Measurements from ENCODE around the gene MRPL34.
"Not testable (repeated sequence)": the region's sequence is repeated elsewhere in the genome, so short reads cannot be mapped to it uniquely, and the experiment has no call there.

Gene MRPL34

DNA sequence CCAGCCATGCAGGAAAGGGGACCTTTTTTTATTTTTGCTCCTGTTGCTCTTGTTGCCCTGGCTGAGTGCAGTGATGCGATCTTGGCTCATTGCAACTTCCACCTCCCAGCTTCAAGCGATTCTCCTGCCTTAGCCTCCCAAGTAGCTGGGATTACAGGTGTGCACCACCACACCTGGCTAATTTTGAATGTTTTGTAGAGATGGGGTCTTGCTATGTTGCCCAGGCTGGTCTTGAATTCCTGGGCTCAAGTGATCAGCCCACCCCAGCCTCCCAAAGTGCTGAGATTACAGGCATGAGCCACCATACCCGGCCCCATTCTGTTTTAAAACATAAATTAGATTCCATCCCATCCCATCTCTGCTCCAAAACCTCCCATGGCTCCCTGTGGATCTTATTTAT lies 30.8 kb upstream of the MRPL34 start:
- POLR2A ChIA-PET; H3K27ac ChIP-seq (ENCODE audit: insufficient read depth in 1 of 2, low read depth in 1 of 2, low read length in 2 of 2, poor library complexity in 1 of 2, severe bottlenecking in 2 of 2); H3K4me3 ChIP-seq (ENCODE audit: control insufficient read depth in 1 of 7, extremely low read depth in 1 of 7, insufficient read depth in 4 of 7, low read depth in 2 of 7, low read length in 6 of 7); H3K9me3 ChIP-seq (ENCODE audit: control extremely low read depth in 1 of 5, control insufficient read depth in 4 of 5, insufficient read depth in 2 of 5, low read depth in 1 of 5, low read length in 4 of 5); DNase-seq; H3K4me1 ChIP-seq (ENCODE audit: control extremely low read depth in 1 of 4, control insufficient read depth in 4 of 4, insufficient read depth in 4 of 4, low read length in 3 of 4); H3K27me3 ChIP-seq (replicated peaks in 2 of 5; ENCODE audit: control insufficient read depth in 4 of 5, insufficient read depth in 5 of 5, low read length in 4 of 5); CTCF ChIA-PET: not testable (repeated sequence)
- WGBS (ENCODE audit: insufficient coverage), result 100% methylated on average over 2 of the region's 3 CpGs
- H3K36me3 ChIP-seq (ENCODE audit: control insufficient read depth in 4 of 4, insufficient read depth in 4 of 4, low read length in 3 of 4), result peaks cover 20 to 63% (median 45%) of the 10 kb centered on the region in 4 experiments

DNA sequence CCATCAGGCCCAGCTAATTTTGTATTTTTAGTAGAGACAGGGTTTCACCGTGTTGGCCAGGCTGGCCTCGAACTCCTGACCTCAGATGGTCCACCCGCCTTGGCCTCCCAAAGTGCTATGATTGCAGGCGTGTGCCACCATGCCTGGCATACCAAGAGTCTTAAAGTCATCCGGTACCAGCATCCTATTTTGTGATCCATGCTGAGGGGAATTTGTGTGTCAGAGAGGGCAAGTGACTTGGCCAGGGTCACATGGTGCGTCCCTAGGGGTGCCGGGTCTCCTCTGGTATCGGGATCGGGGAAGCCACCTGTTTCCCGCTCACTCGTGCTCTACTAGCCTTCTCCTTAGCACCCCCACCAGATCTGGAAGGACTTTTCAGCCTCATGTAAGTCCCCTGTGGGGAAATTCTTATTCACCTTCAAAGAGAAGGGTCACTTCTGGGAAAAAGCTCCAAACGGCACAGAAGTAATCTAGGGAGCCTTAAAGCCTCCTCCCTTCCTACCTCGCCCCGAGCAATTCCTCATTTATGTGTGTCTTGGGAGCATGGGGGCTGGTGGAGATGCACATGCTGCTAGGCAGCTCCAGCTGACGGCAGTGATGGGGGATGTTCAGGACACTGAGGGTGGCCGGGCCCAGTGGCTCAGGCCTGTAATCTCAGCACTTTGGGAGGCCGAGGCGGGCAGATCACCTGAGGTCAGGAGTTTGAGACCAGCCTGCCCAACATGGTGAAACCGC lies 30.1 kb upstream of the MRPL34 start:
- POLR2A ChIA-PET, result no interaction called here
- 100% methylated on average over 15 of the region's 19 CpGs for WGBS (ENCODE audit: insufficient coverage)
- Histone ChIP-seq H3K27ac (ENCODE audit: insufficient read depth in 1 of 2, low read depth in 1 of 2, low read length in 2 of 2, poor library complexity in 1 of 2, severe bottlenecking in 2 of 2) (no peak overlapping the region), H3K36me3 (ENCODE audit: control insufficient read depth in 4 of 4, insufficient read depth in 4 of 4, low read length in 3 of 4) (peaks cover 20 to 58% (median 44%) of the 10 kb centered on the region in 4 experiments), H3K4me1 (ENCODE audit: control extremely low read depth in 1 of 4, control insufficient read depth in 4 of 4, insufficient read depth in 4 of 4, low read length in 3 of 4) (no peaks in the 10 kb centered on the region), H3K27me3 (replicated peaks in 2 of 5; ENCODE audit: control insufficient read depth in 4 of 5, insufficient read depth in 5 of 5, low read length in 4 of 5) (no peaks in the 10 kb centered on the region), H3K4me3 (ENCODE audit: control insufficient read depth in 1 of 7, extremely low read depth in 1 of 7, insufficient read depth in 4 of 7, low read depth in 2 of 7, low read length in 6 of 7) (no peak overlapping the region), H3K9me3 (ENCODE audit: control extremely low read depth in 1 of 5, control insufficient read depth in 4 of 5, insufficient read depth in 2 of 5, low read depth in 1 of 5, low read length in 4 of 5) (no peaks in the 10 kb centered on the region)
- CTCF ChIA-PET, result no interaction called here
- no peak for DNase-seq

DNA sequence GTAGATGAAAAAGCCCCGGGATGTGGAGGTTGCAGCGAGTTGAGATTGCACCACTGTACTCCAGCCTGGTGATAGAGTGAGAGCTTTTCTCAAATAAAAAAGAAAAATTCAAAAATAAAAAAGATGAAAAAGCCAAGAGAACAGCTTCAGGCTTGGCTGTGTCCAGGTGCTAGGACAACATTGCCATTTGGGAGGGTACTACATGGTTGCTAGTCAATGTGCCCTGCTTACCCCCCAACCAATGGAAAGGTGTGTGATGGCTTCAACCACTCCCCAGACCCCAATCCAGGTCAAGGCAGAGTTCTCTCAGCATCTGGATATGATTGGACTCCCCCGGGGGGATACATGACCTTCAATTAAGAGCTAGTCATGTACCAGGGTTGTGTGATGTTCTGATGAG lies 26.2 kb upstream of the MRPL34 start:
- no peak for DNase-seq
- Histone ChIP-seq H3K27me3 (replicated peaks in 2 of 5; ENCODE audit: control insufficient read depth in 4 of 5, insufficient read depth in 5 of 5, low read length in 4 of 5) (no peaks in the 10 kb centered on the region), H3K27ac (ENCODE audit: insufficient read depth in 1 of 2, low read depth in 1 of 2, low read length in 2 of 2, poor library complexity in 1 of 2, severe bottlenecking in 2 of 2) (no peak overlapping the region), H3K36me3 (ENCODE audit: control insufficient read depth in 4 of 4, insufficient read depth in 4 of 4, low read length in 3 of 4) (peaks cover 5 to 53% (median 33%) of the 10 kb centered on the region in 4 experiments), H3K9me3 (ENCODE audit: control extremely low read depth in 1 of 5, control insufficient read depth in 4 of 5, insufficient read depth in 2 of 5, low read depth in 1 of 5, low read length in 4 of 5) (no peaks in the 10 kb centered on the region), H3K4me1 (ENCODE audit: control extremely low read depth in 1 of 4, control insufficient read depth in 4 of 4, insufficient read depth in 4 of 4, low read length in 3 of 4) (peaks cover 0 to 20% (median 18%) of the 10 kb centered on the region in 4 experiments), H3K4me3 (ENCODE audit: control insufficient read depth in 1 of 7, extremely low read depth in 1 of 7, insufficient read depth in 4 of 7, low read depth in 2 of 7, low read length in 6 of 7) (no peak overlapping the region)
- ChIA-PET POLR2A (no interaction called here), CTCF (interaction anchor here (0.9 to 17.5 kb wide), 2 partner anchors 18 to 28 kb away, joined by 4 to 183 read pairs; partner anchors contain the start of genes BABAM1 and USHBP1)
- no CpG with 5 or more reads among the region's 3 CpGs for WGBS (ENCODE audit: insufficient coverage)

DNA sequence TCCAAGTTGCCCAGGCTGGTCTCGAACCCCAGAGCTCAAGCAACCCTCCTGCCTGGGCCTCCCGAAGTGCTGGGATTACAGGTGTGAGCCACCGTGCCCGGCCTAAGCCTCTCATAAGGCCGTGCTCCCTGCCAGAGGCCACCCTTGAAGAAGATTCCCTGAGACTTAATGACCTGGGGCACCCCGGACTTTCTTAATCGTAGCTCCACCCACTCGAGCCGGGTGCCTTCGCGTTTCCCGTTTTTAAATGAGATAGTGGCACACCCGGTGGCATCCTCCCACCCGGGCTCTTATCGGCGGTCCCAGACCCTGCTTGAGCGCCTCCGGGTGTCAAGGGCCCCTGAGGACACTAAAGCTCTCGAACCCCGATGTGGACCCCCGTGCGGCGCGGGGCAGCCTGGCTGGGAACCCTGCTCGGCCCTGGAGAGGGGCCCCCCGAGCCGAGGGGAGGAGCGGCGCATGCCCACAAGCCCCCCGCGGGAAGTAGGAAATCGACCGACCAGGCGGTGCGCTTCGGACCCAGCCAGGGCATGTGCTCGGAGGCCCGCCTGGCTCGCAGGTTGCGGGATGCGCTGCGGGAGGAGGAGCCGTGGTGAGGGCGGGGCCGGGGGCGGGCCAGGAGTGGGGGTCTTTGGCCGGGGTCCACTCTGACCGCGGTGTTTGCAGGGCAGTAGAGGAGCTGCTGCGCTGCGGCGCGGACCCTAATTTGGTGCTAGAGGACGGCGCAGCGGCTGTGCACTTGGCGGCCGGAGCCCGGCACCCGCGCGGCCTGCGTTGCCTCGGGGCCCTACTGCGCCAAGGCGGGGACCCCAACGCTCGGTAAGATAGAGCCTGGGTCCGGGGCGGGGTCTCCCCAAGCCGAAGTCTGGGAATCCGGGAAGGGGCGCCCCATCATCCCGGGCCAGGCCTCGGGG lies 24.0 kb upstream of the MRPL34 start, which contains the start of gene ANKLE1:
Gene ANKLE1 (plus strand): TSS at position 511 of the 914 bp plus-strand sequence. CDS start 20 bp downstream, at position 531.
- DNase-seq, result peak in 2 of 3 donors; percentile 72 to 85
- peak within 1 kb of the TSS; percentile 19 to 74 (median 61) for H3K4me3 ChIP-seq (ENCODE audit: control insufficient read depth in 1 of 7, extremely low read depth in 1 of 7, insufficient read depth in 4 of 7, low read depth in 2 of 7, low read length in 6 of 7)
- H3K4me1 ChIP-seq (ENCODE audit: control extremely low read depth in 1 of 4, control insufficient read depth in 4 of 4, insufficient read depth in 4 of 4, low read length in 3 of 4), result peaks cover 0 to 20% (median 18%) of the 10 kb centered on the region in 4 experiments
- H3K27me3 ChIP-seq (replicated peaks in 2 of 5; ENCODE audit: control insufficient read depth in 4 of 5, insufficient read depth in 5 of 5, low read length in 4 of 5), result no peaks in the 10 kb centered on the region
- H3K36me3 ChIP-seq (ENCODE audit: control insufficient read depth in 4 of 4, insufficient read depth in 4 of 4, low read length in 3 of 4), result peaks cover 3 to 49% (median 22%) of the 10 kb centered on the region in 4 experiments
- ChIA-PET POLR2A (no interaction called here), CTCF (interaction anchor here (0.6 to 17.5 kb wide), 9 partner anchors 10 to 213 kb away, joined by 3 to 183 read pairs (median 4); partner anchors contain the start of genes BABAM1, OCEL1 and USHBP1)
- 6% methylated on average over 66 of the region's 75 CpGs for WGBS (ENCODE audit: insufficient coverage)
- no peaks in the 10 kb centered on the region for H3K9me3 ChIP-seq (ENCODE audit: control extremely low read depth in 1 of 5, control insufficient read depth in 4 of 5, insufficient read depth in 2 of 5, low read depth in 1 of 5, low read length in 4 of 5)
- H3K27ac ChIP-seq (ENCODE audit: insufficient read depth in 1 of 2, low read depth in 1 of 2, low read length in 2 of 2, poor library complexity in 1 of 2, severe bottlenecking in 2 of 2), result no peak within 1 kb of the TSS

- no peak overlapping the region for H3K27ac ChIP-seq (ENCODE audit: insufficient read depth in 1 of 2, low read depth in 1 of 2, low read length in 2 of 2, poor library complexity in 1 of 2, severe bottlenecking in 2 of 2)
- H3K4me1 ChIP-seq (ENCODE audit: control extremely low read depth in 1 of 4, control insufficient read depth in 4 of 4, insufficient read depth in 4 of 4, low read length in 3 of 4), result peaks cover 0 to 20% (median 18%) of the 10 kb centered on the region in 4 experiments
- H3K4me3 ChIP-seq (ENCODE audit: control insufficient read depth in 1 of 7, extremely low read depth in 1 of 7, insufficient read depth in 4 of 7, low read depth in 2 of 7, low read length in 6 of 7), result peak overlapping the region; percentile 19 to 74 (median 61)
- DNase-seq, result peak; percentile 77 to 84 (median 82)
- WGBS (ENCODE audit: insufficient coverage), result 3% methylated on average over 42 of the region's 45 CpGs
- POLR2A ChIA-PET, result no interaction called here
- H3K9me3 ChIP-seq (ENCODE audit: control extremely low read depth in 1 of 5, control insufficient read depth in 4 of 5, insufficient read depth in 2 of 5, low read depth in 1 of 5, low read length in 4 of 5), result no peaks in the 10 kb centered on the region
- H3K36me3 ChIP-seq (ENCODE audit: control insufficient read depth in 4 of 4, insufficient read depth in 4 of 4, low read length in 3 of 4), result peaks cover 0 to 42% (median 13%) of the 10 kb centered on the region in 4 experiments
- CTCF ChIA-PET, result interaction anchor here (0.6 to 17.5 kb wide), 11 partner anchors 9 to 490 kb away, joined by 3 to 183 read pairs (median 10); partner anchors contain the start of genes BABAM1, OCEL1 and USHBP1
- no peaks in the 10 kb centered on the region for H3K27me3 ChIP-seq (replicated peaks in 2 of 5; ENCODE audit: control insufficient read depth in 4 of 5, insufficient read depth in 5 of 5, low read length in 4 of 5)
These were observed 23.1 kb upstream of the MRPL34 start for GRCh38 chr19:17282488-17283125.

DNA sequence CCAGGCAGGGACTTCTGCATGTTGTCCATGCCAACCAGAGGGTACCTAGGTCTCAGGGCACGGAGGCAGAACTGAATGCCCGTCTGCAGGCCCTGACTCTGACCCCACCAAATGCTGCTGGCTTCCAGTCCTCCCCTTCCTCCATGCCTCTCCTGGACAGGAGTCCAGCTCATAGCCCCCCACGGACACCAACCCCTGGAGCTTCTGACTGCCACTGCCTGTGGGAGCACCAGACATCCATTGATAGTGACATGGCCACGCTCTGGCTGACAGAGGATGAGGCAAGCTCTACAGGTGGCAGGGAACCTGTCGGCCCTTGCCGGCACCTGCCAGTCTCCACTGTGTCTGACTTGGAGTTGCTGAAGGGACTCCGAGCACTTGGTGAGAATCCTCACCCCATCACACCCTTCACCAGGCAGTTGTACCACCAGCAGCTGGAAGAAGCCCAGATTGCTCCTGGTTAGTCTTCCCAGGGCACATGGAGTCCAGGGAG lies 22.1 kb upstream of the MRPL34 start:
- Histone ChIP-seq H3K27me3 (replicated peaks in 2 of 5; ENCODE audit: control insufficient read depth in 4 of 5, insufficient read depth in 5 of 5, low read length in 4 of 5) (no peaks in the 10 kb centered on the region), H3K4me1 (ENCODE audit: control extremely low read depth in 1 of 4, control insufficient read depth in 4 of 4, insufficient read depth in 4 of 4, low read length in 3 of 4) (peaks cover 0 to 20% (median 18%) of the 10 kb centered on the region in 4 experiments), H3K9me3 (ENCODE audit: control extremely low read depth in 1 of 5, control insufficient read depth in 4 of 5, insufficient read depth in 2 of 5, low read depth in 1 of 5, low read length in 4 of 5) (no peaks in the 10 kb centered on the region), H3K27ac (ENCODE audit: insufficient read depth in 1 of 2, low read depth in 1 of 2, low read length in 2 of 2, poor library complexity in 1 of 2, severe bottlenecking in 2 of 2) (no peak overlapping the region), H3K4me3 (ENCODE audit: control insufficient read depth in 1 of 7, extremely low read depth in 1 of 7, insufficient read depth in 4 of 7, low read depth in 2 of 7, low read length in 6 of 7) (peak overlapping the region in 1 of 7 experiments; percentile 8), H3K36me3 (ENCODE audit: control insufficient read depth in 4 of 4, insufficient read depth in 4 of 4, low read length in 3 of 4) (peaks cover 0 to 39% (median 11%) of the 10 kb centered on the region in 4 experiments)
- ChIA-PET CTCF (interaction anchor here (0.6 to 17.5 kb wide), 14 partner anchors 8 to 998 kb away, joined by 3 to 183 read pairs (median 5); partner anchors contain the start of genes BABAM1, JUND, OCEL1 and USHBP1), POLR2A (no interaction called here)
- no peak for DNase-seq
- 100% methylated on average over 3 of the region's 7 CpGs for WGBS (ENCODE audit: insufficient coverage)

All from common myeloid progenitor, CD34-positive (primary cell).